Measurements from ENCODE around the gene DLGAP1. TPM values are rescaled to one million over a fixed set of nuclear protein-coding genes. Genes with fewer than 3 reads are reported as not detected.
"Not testable (repeated sequence)": the region's sequence is repeated elsewhere in the genome, so short reads cannot be mapped to it uniquely, and the experiment has no call there.

The DLGAP1 gene
- total RNA-seq, 1 experiment from 2014 or later: 23.2 TPM

GRCh38 chr18:3694030-3694778, 760.9 kb downstream of the DLGAP1 start:
- H2BK5ac ChIP-seq (ENCODE audit: insufficient read length, low read length); H3K23ac ChIP-seq (ENCODE audit: insufficient read length, low read depth, low read length); H3K27me3 Mint-ChIP-seq (ENCODE audit: low read depth); H3K9ac ChIP-seq (ENCODE audit: extremely low read depth, insufficient read length, low read length); H2BK12ac ChIP-seq (ENCODE audit: insufficient read length, low read depth, low read length); H3K4me3 Mint-ChIP-seq; H3K79me1 ChIP-seq (ENCODE audit: insufficient read depth, low read depth, low read length, poor library complexity, severe bottlenecking); H3K27ac Mint-ChIP-seq; H3K23me2 ChIP-seq (ENCODE audit: insufficient read length, low read depth, low read length, poor library complexity, severe bottlenecking); H4K20me1 ChIP-seq (ENCODE audit: control insufficient read depth, insufficient read depth, insufficient read length); H3K79me2 ChIP-seq (ENCODE audit: insufficient read depth, low read length); H4K5ac ChIP-seq (ENCODE audit: insufficient read length, low read depth, low read length); H4K91ac ChIP-seq (ENCODE audit: insufficient read length, low read depth, low read length); H2BK15ac ChIP-seq (ENCODE audit: low read depth, low read length); H3K56ac ChIP-seq (ENCODE audit: insufficient read length, low read depth, low read length); H3T11ph ChIP-seq (ENCODE audit: low read length); H3K4me1 ChIP-seq (ENCODE audit: insufficient read depth, low read length); H2BK120ac ChIP-seq (ENCODE audit: low read depth, low read length, poor library complexity, severe bottlenecking); H3K4ac ChIP-seq (ENCODE audit: low read depth, low read length); H3K9me3 ChIP-seq (ENCODE audit: control insufficient read depth, low read depth, low read length); H3K27ac ChIP-seq (ENCODE audit: insufficient read length, low read depth, low read length); H3K4me2 ChIP-seq (ENCODE audit: insufficient read depth, insufficient read length, low read length); H3K14ac ChIP-seq (ENCODE audit: insufficient read depth, low read length); H2AFZ ChIP-seq (ENCODE audit: low read length); DNase-seq; H2AK5ac ChIP-seq (ENCODE audit: insufficient read length, low read length); H3K27me3 ChIP-seq (ENCODE audit: insufficient read depth, low read length); H3K18ac ChIP-seq (ENCODE audit: insufficient read length, low read depth, low read length); H3K4me1 Mint-ChIP-seq; H4K8ac ChIP-seq (replicated peaks; ENCODE audit: insufficient read length, low read depth, low read length); H2BK20ac ChIP-seq (ENCODE audit: low read depth, low read length, poor library complexity, severe bottlenecking): not testable (repeated sequence)
- WGBS (ENCODE audit: extremely low coverage, insufficient read length, low lambda C conversion rate): no CpG with 5 or more reads among the region's 5 CpGs
- Mint-ChIP-seq H3K36me3 (ENCODE audit: insufficient read depth in 1 of 3, low read depth in 3 of 3) (peaks cover 2 to 11% (median 7%) of the 10 kb centered on the region in 3 experiments; a peak in 5 of 7 replicates), H3K9me3 (peaks cover 7 to 14% of the 10 kb centered on the region in 2 experiments)
